ENCODE measurements around the gene ENTR1.

Gene ENTR1

DNA sequence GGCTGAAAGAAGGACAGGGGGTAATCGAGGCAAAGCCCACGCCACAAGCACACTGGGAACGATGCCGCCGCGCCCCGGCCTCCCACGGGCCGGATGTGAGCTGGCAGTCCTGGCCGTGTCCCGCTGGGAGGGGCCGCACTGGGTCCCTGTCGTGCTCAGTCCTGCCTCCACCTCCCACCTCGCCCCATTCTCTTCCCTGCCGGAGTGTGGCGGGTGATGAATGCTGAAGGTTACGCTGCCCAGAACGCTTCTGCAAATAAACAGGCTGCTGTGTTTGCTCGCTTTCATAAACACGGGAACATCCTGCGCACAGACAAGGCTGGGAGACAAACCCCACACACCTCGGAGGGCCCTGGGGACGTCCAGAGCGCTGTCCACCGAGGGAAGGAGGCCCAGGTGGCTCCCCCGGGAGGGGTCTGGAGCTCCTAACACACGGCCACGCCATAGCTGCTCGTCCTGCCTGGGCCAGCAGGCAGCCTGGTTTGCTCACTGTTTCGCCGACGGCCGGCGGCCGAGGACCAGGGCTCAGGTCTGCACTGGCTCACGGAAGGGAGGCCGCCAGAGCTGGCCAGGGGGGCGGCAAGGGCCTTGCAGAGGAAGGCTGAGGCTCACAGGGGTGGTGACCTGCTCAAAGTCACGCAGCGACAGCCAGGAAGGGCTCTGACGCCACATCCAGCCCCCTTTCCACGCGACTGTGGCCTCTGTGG lies 49.2 kb downstream of the ENTR1 start:
- Histone ChIP-seq H3K4me1 (ENCODE audit: insufficient read depth, low read length) (no peaks in the 10 kb centered on the region), H3K4me3 (ENCODE audit: low read length) (no peak overlapping the region), H3K27ac (ENCODE audit: low read length) (no peak overlapping the region), H3K27me3 (ENCODE audit: insufficient read depth, low read length) (no peaks in the 10 kb centered on the region), H3K9ac (ENCODE audit: low read depth, low read length) (no peak overlapping the region), H3K9me3 (ENCODE audit: insufficient read depth, low read depth, low read length) (no peaks in the 10 kb centered on the region), H3K36me3 (ENCODE audit: insufficient read depth, low read depth, low read length) (peaks cover 6% of the 10 kb centered on the region; the same call in 1 of the 2 replicates)

- H3K27ac ChIP-seq (ENCODE audit: low read length): no peak overlapping the region
- no peak overlapping the region for H3K4me3 ChIP-seq (ENCODE audit: low read length)
- H3K4me1 ChIP-seq (ENCODE audit: insufficient read depth, low read length): no peaks in the 10 kb centered on the region
- no peak overlapping the region for H3K9ac ChIP-seq (ENCODE audit: low read depth, low read length)
- no peaks in the 10 kb centered on the region for H3K27me3 ChIP-seq (ENCODE audit: insufficient read depth, low read length)
- no peaks in the 10 kb centered on the region for H3K9me3 ChIP-seq (ENCODE audit: insufficient read depth, low read depth, low read length)
- peaks cover 6% of the 10 kb centered on the region; the same call in 1 of the 2 replicates for H3K36me3 ChIP-seq (ENCODE audit: insufficient read depth, low read depth, low read length)
Measured at GRCh38 chr9:136359774-136360718, 50.4 kb downstream of the ENTR1 start.

DNA sequence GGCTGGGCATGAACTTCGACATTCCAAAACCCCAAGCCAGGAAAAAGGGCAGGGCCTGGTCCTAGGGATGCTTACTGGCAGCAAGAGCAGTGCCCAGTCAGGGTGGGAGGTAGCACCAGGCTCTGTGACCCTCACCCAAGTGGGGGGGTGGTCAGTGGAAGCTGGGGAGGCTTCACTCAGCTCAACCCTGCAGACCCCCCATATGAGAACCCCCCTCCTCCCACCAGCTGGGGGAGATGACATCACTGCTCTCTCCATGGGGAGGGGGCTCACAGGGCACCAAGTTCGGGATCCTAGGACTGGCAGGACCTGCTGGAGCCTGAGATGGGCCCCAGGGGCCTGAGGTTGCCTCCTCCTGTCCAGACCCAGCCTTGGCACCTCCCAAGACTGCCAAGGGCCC lies 51.5 kb downstream of the ENTR1 start:
- H3K36me3 ChIP-seq (ENCODE audit: insufficient read depth, low read depth, low read length): peaks cover 6% of the 10 kb centered on the region; the same call in 1 of the 2 replicates
- no peaks in the 10 kb centered on the region for H3K9me3 ChIP-seq (ENCODE audit: insufficient read depth, low read depth, low read length)
- no peak overlapping the region for H3K4me3 ChIP-seq (ENCODE audit: low read length)
- H3K9ac ChIP-seq (ENCODE audit: low read depth, low read length): no peak overlapping the region
- H3K4me1 ChIP-seq (ENCODE audit: insufficient read depth, low read length): no peaks in the 10 kb centered on the region
- H3K27ac ChIP-seq (ENCODE audit: low read length): no peak overlapping the region
- H3K27me3 ChIP-seq (ENCODE audit: insufficient read depth, low read length): no peaks in the 10 kb centered on the region

- Histone ChIP-seq H3K4me1 (ENCODE audit: insufficient read depth, low read length) (no peaks in the 10 kb centered on the region), H3K27ac (ENCODE audit: low read length) (no peak overlapping the region), H3K9me3 (ENCODE audit: insufficient read depth, low read depth, low read length) (no peaks in the 10 kb centered on the region), H3K36me3 (ENCODE audit: insufficient read depth, low read depth, low read length) (peaks cover 6% of the 10 kb centered on the region; the same call in 1 of the 2 replicates), H3K27me3 (ENCODE audit: insufficient read depth, low read length) (no peaks in the 10 kb centered on the region), H3K9ac (ENCODE audit: low read depth, low read length) (no peak overlapping the region), H3K4me3 (ENCODE audit: low read length) (no peak overlapping the region)
Measured at GRCh38 chr9:136358016-136358415, 52.4 kb downstream of the ENTR1 start.

GRCh38 chr9:136357202-136357725 lies 53.1 kb downstream of the ENTR1 start:
- Histone ChIP-seq H3K27me3 (ENCODE audit: insufficient read depth, low read length) (no peaks in the 10 kb centered on the region), H3K4me1 (ENCODE audit: insufficient read depth, low read length) (no peaks in the 10 kb centered on the region), H3K36me3 (ENCODE audit: insufficient read depth, low read depth, low read length) (peaks cover 6% of the 10 kb centered on the region; the same call in 1 of the 2 replicates), H3K27ac (ENCODE audit: low read length) (no peak overlapping the region), H3K9ac (ENCODE audit: low read depth, low read length) (no peak overlapping the region), H3K4me3 (ENCODE audit: low read length) (no peak overlapping the region), H3K9me3 (ENCODE audit: insufficient read depth, low read depth, low read length) (no peaks in the 10 kb centered on the region)

DNA sequence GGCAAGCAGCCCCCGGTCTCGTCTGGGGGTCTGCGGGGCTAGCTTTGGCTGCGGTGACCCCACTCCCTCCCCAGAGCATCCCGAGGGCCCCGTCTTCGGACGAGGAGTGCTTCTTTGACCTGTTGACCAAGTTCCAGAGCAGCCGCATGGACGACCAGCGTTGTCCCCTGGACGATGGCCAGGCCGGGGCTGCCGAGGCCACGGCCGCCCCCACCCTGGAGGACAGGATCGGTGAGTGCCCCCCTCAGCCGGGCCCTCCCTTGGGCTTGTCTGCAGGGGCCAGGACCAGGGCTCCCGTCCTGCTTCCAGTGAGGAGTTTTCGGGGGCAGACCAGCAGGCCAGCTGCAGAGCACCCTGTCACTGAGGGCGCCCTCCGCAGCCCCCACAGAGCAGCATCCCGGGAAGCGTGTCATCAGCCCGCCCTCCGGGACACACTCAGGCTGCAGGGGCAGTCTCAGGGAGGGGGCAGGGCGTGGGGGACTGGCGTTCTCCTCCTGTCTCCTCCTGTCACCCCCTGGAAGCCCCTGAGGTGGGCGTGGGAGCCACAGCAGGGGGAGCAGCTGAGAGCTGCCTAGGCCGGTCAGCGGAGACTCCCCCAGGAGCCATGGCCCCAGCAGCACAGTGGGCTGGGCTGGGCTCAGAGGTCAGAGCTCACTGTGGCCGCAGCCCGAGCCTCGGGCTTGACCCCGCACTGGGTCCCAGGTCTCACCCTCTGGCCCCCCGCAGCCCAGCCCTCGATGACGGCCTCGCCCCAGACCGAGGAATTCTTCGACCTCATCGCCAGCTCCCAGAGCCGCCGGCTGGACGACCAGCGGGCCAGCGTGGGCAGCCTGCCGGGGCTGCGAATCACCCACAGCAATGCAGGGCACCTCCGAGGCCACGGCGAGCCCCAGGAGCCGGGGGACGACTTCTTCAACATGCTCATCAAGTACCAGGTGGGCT lies 54.5 kb downstream of the ENTR1 start:
- Histone ChIP-seq H3K27ac (ENCODE audit: low read length) (no peak overlapping the region), H3K9ac (ENCODE audit: low read depth, low read length) (no peak overlapping the region), H3K9me3 (ENCODE audit: insufficient read depth, low read depth, low read length) (no peaks in the 10 kb centered on the region), H3K27me3 (ENCODE audit: insufficient read depth, low read length) (no peaks in the 10 kb centered on the region), H3K4me1 (ENCODE audit: insufficient read depth, low read length) (no peaks in the 10 kb centered on the region), H3K4me3 (ENCODE audit: low read length) (no peak overlapping the region), H3K36me3 (ENCODE audit: insufficient read depth, low read depth, low read length) (no peaks in the 10 kb centered on the region)

DNA sequence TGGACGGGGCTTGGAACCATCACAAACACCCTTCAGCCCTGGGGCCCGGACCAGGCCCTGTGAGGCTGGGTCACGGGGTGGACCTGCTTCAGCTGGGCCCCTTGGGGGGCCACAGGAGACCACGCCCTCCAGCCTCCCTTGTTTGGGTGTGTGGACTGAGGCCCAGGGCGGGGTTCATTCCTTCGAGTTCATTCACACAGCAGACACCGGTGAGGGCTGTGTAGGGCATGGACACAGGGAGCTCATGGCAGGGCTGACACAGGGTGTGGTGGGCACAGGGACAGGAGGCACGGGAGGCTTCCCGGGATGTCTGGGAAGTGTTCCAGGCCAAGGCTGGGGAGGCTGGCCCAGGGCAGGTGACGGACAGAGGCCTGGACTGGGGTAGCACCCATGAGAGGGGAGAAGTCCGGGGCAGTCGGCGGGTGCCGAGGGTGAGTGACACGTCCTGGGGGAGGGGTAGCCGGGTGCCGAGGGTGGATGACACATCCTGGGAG lies 55.8 kb downstream of the ENTR1 start:
- Histone ChIP-seq H3K36me3 (ENCODE audit: insufficient read depth, low read depth, low read length) (no peaks in the 10 kb centered on the region), H3K4me1 (ENCODE audit: insufficient read depth, low read length) (no peaks in the 10 kb centered on the region), H3K4me3 (ENCODE audit: low read length) (no peak overlapping the region), H3K9me3 (ENCODE audit: insufficient read depth, low read depth, low read length) (no peaks in the 10 kb centered on the region), H3K27me3 (ENCODE audit: insufficient read depth, low read length) (no peaks in the 10 kb centered on the region), H3K9ac (ENCODE audit: low read depth, low read length) (no peak overlapping the region), H3K27ac (ENCODE audit: low read length) (no peak overlapping the region)

DNA sequence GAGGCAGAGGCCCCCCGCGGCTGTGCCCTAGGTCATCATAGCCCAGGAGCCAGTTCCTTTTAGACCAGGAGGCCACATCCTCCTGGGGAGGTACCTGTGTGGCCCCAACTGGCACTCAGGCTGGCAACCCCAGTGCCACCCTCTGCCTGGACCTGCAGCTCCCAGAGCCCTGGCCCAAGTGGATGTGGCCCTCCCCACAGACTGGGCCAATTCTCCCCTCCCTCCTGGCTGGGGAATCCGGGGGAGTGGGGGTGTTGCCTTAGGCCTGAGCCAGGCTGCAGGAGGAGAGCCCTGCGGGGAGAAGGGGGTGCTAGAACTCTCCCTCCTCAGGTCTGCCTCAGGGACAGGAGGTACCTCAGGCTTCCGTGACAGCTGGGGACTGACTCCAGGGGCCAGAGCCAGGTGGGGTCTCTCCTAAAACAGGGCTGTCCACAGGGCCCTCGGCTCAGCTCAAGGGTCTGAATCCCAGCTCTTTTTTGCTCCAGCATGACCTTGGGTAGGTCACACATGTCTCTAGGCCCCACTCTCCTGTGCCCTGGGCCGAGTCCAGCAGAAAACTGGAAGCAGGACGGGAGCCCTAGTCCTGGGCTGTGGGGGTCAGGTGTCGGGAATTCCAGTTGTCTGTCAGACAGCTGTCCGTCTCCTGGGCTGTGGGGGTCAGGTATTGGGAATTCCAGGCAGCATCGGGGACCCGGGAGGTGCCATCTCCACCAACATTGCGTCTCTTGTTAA lies 56.5 kb downstream of the ENTR1 start:
- no peaks in the 10 kb centered on the region for H3K9me3 ChIP-seq (ENCODE audit: insufficient read depth, low read depth, low read length)
- H3K4me3 ChIP-seq (ENCODE audit: low read length): no peak overlapping the region
- no peaks in the 10 kb centered on the region for H3K4me1 ChIP-seq (ENCODE audit: insufficient read depth, low read length)
- no peak overlapping the region for H3K9ac ChIP-seq (ENCODE audit: low read depth, low read length)
- H3K27me3 ChIP-seq (ENCODE audit: insufficient read depth, low read length): no peaks in the 10 kb centered on the region
- H3K27ac ChIP-seq (ENCODE audit: low read length): no peak overlapping the region
- no peaks in the 10 kb centered on the region for H3K36me3 ChIP-seq (ENCODE audit: insufficient read depth, low read depth, low read length)

GRCh38 chr9:136353088-136353487 lies 57.3 kb downstream of the ENTR1 start:
- Histone ChIP-seq H3K9ac (ENCODE audit: low read depth, low read length) (no peak overlapping the region), H3K36me3 (ENCODE audit: insufficient read depth, low read depth, low read length) (no peaks in the 10 kb centered on the region), H3K9me3 (ENCODE audit: insufficient read depth, low read depth, low read length) (no peaks in the 10 kb centered on the region), H3K27me3 (ENCODE audit: insufficient read depth, low read length) (no peaks in the 10 kb centered on the region), H3K4me3 (ENCODE audit: low read length) (no peak overlapping the region), H3K4me1 (ENCODE audit: insufficient read depth, low read length) (no peaks in the 10 kb centered on the region), H3K27ac (ENCODE audit: low read length) (no peak overlapping the region)

GRCh38 chr9:136352682-136353081 lies 57.7 kb downstream of the ENTR1 start:
- Histone ChIP-seq H3K36me3 (ENCODE audit: insufficient read depth, low read depth, low read length) (no peaks in the 10 kb centered on the region), H3K9me3 (ENCODE audit: insufficient read depth, low read depth, low read length) (no peaks in the 10 kb centered on the region), H3K9ac (ENCODE audit: low read depth, low read length) (no peak overlapping the region), H3K27me3 (ENCODE audit: insufficient read depth, low read length) (no peaks in the 10 kb centered on the region), H3K27ac (ENCODE audit: low read length) (no peak overlapping the region), H3K4me3 (ENCODE audit: low read length) (no peak overlapping the region), H3K4me1 (ENCODE audit: insufficient read depth, low read length) (no peaks in the 10 kb centered on the region)

Data from iPS-20b (cell line).